Prostate gland (tissue), 2 donors: ENCODE measurements around the gene PPIB.

ENCODE experiments used
- POLR2A ChIP-seq: fragments of 450-650 bp; IDR thresholded peaks from one replicate; pipeline ENCODE4 v1.6.1; 2016; ENCODE audit warnings: antibody characterized with exemption, mild to moderate bottlenecking
- POLR2AphosphoS5 ChIP-seq: sonication (generic); formaldehyde crosslinking; IDR thresholded peaks from one replicate; pipeline ENCODE4 v1.6.1; 2017; ENCODE audit warnings: antibody characterized with exemption
- TF ChIP-seq, protein P1 (sequence below), 4 experiments: fragments of 200-600 bp in 2 of 4; fragments of 450-650 bp in 2 of 4; sonication (generic) in 2 of 4; IDR thresholded peaks; 1 replicate in 3 of 4; 2 replicates in 1 of 4; pipeline ENCODE4 v1.5.1; 2016 to 2019; ENCODE audit warnings: antibody characterized with exemption in 4 of 4, mild to moderate bottlenecking in 2 of 4, moderate library complexity in 2 of 4

DNA sequence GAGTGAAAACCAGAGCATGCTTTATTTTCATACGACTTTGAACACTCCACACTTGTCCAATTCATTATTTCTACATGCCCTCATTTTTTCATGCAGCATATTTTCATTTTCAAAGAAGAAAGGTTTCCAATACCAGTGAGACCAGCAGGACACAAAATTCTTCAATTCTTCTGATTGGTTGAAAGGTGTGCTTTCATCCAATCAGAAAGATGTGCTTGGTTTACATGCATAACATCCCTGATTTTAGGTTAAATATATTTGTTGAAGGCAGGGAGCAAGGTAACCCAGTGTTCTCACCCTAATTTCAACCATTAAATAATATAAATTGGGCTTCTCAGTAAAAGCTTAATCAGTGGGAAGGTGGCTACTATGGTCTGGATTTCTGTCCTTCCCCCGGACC lies 47.5 kb upstream of the PPIB start:
- TF ChIP-seq, protein P1, sequence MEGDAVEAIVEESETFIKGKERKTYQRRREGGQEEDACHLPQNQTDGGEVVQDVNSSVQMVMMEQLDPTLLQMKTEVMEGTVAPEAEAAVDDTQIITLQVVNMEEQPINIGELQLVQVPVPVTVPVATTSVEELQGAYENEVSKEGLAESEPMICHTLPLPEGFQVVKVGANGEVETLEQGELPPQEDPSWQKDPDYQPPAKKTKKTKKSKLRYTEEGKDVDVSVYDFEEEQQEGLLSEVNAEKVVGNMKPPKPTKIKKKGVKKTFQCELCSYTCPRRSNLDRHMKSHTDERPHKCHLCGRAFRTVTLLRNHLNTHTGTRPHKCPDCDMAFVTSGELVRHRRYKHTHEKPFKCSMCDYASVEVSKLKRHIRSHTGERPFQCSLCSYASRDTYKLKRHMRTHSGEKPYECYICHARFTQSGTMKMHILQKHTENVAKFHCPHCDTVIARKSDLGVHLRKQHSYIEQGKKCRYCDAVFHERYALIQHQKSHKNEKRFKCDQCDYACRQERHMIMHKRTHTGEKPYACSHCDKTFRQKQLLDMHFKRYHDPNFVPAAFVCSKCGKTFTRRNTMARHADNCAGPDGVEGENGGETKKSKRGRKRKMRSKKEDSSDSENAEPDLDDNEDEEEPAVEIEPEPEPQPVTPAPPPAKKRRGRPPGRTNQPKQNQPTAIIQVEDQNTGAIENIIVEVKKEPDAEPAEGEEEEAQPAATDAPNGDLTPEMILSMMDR (IDR thresholded peaks at IDR 0.05) = no peak
- TF ChIP-seq POLR2A (no peak), POLR2AphosphoS5 (no peak)
